ENCODE results near the gene PSME3IP1.

Gene PSME3IP1

DNA sequence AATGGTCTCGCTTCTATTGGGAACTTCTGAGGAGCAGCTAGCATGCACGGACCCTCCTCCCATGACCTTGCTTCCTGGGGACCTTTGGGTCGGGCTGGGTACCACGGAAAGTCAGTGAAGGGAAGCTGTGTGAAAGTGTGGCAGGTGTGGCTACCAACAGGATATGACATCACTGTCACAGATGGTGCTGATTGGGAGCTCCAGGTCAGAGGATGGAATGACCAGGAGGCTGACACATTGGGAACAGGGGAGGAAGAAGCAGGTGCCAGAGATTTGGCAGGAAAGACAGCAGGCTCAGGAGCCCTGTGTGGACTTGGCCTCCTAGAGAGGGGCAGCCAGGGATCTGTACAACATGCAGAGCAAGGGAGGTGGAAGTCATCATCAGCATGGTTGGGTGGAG is 59.4 kb downstream of the PSME3IP1 start:
- TF ChIP-seq Cebpa-rat (IDR thresholded peaks at IDR 0.05) = no peak
- peaks cover 39 to 75% (median 65%) of the 10 kb centered on the region in 10 experiments for H3K4me1 ChIP-seq
- peak overlapping the region in 4 of 11 experiments; percentile 3 to 26 (median 17); a peak in 2 of 22 replicates for H3K4me2 ChIP-seq
- peaks cover 0 to 4% (median 0%) of the 10 kb centered on the region in 11 experiments; a peak in 1 of 22 replicates for H3K9me3 ChIP-seq (replicated peaks in 1 of 11)
- peaks cover 0 to 14% (median 0%) of the 10 kb centered on the region in 11 experiments; a peak in 2 of 22 replicates for H4K20me1 ChIP-seq
- no peak overlapping the region for H3K9ac ChIP-seq
- no peak overlapping the region for H3K4me3 ChIP-seq
- peaks cover 10 to 52% (median 28%) of the 10 kb centered on the region in 11 experiments for H3K36me3 ChIP-seq
- no peaks in the 10 kb centered on the region for H3K27me3 ChIP-seq
- H3K27ac ChIP-seq = no peak overlapping the region

DNA sequence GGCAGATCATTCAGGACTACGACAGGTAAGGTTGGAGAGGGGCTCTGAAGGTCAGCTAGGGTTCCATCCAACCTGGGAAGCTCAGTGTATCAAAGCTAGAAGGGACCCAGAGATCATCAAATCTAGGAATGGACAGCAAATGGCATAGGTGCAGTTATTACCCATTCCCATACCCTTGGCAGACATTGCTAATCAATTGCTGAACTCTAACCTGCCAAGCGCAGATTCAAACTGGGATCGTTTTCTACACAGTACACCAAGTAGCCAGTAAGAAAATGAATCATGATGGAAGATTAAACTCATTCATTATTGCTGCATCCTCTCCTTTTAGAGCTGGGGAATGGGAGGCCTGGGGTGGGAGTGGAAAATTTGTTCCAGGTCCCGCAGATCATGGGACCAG is 59.9 kb downstream of the PSME3IP1 start:
- H3K36me3 ChIP-seq = peaks cover 14 to 56% (median 31%) of the 10 kb centered on the region in 11 experiments
- TF ChIP-seq Cebpa-rat (IDR thresholded peaks at IDR 0.05) = no peak

DNA sequence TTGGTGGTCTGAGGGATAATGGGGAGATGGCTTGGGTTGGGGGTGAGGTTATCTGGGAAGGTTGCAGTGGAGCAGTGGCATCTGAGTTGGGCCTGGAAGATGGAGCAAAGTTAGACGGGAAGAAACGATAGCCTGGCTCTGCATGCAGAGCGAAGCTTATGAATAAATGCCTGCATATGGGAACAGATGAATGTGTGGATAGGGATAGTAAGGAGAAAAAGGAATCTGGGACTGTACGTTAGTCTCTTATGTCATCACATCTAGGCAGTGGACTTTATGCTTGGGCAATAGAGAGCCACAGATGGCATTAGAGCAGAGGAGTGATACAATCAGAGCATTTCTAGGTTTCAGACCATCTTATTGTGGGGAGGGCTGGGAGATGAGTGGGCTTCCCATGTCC is 60.5 kb downstream of the PSME3IP1 start:
- Histone ChIP-seq H4K20me1 (peaks cover 0 to 14% (median 0%) of the 10 kb centered on the region in 11 experiments; a peak in 2 of 22 replicates), H3K4me3 (no peak overlapping the region), H3K4me1 (peaks cover 35 to 65% (median 55%) of the 10 kb centered on the region in 10 experiments), H3K9ac (no peak overlapping the region), H3K4me2 (no peak overlapping the region), H3K9me3 (replicated peaks in 1 of 11) (peaks cover 0 to 4% (median 0%) of the 10 kb centered on the region in 11 experiments; a peak in 1 of 22 replicates), H3K36me3 (peaks cover 20 to 62% (median 37%) of the 10 kb centered on the region in 11 experiments), H3K27ac (peak overlapping the region in 2 of 11 experiments; percentile 15 to 30; a peak in 1 of 22 replicates), H3K27me3 (no peaks in the 10 kb centered on the region)
- no peak for TF ChIP-seq Cebpa-rat (IDR thresholded peaks at IDR 0.05)

More for the DNA sequence above, 59.9 kb downstream of the PSME3IP1 start:
- peaks cover 0 to 14% (median 0%) of the 10 kb centered on the region in 11 experiments; a peak in 2 of 22 replicates for H4K20me1 ChIP-seq
- H3K9ac ChIP-seq = no peak overlapping the region
- H3K9me3 ChIP-seq (replicated peaks in 1 of 11) = peaks cover 0 to 4% (median 0%) of the 10 kb centered on the region in 11 experiments; a peak in 1 of 22 replicates
- H3K27me3 ChIP-seq = no peaks in the 10 kb centered on the region
- peaks cover 39 to 71% (median 61%) of the 10 kb centered on the region in 10 experiments for H3K4me1 ChIP-seq
- peak overlapping the region in 4 of 11 experiments; percentile 3 to 26 (median 17); a peak in 1 of 22 replicates for H3K4me2 ChIP-seq
- H3K4me3 ChIP-seq = no peak overlapping the region
- no peak overlapping the region for H3K27ac ChIP-seq

DNA sequence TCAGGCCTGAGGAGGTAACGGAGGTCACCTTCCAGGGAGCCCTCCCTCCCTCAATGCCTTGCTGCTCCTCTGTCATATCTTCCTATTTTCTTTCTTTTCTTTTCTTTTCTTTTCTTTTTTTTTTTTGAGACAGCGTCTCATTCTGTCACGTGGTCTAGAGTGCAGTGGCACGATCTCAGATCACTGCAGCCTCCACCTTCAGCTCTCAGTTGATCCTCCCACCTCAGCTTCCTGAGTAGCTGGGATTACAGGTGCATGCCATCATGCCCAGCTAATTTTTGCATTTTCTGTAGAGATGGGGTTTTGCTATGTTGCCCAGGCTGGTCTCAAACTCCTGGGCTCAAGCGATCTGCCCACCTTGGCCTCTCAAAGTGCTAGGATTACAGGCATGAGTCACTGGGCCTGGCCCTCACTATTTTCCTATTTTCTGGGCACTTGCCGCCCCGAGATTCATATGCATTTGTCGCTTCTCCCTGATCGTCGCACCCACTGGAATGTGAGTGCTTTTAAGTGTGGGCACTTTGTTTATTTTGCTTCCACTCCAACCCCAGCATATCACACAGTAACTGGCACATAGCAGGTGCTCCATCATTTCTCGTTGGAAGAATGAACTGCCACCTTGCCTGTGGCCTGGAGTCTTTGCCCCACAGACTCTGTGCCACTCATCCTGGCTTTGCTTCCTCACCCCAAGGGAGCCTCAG is 61.7 kb downstream of the PSME3IP1 start:
- Histone ChIP-seq H3K36me3 (peaks cover 24 to 73% (median 45%) of the 10 kb centered on the region in 11 experiments), H3K4me2 (peak overlapping the region; percentile 52 to 83 (median 75)), H3K27me3 (no peaks in the 10 kb centered on the region), H3K4me3 (no peak overlapping the region), H3K27ac (peak overlapping the region in 5 of 11 experiments; percentile 4 to 53 (median 30); a peak in 3 of 22 replicates), H3K9me3 (replicated peaks in 1 of 11) (peaks cover 0 to 4% (median 0%) of the 10 kb centered on the region in 11 experiments; a peak in 1 of 22 replicates), H3K4me1 (peaks cover 26 to 61% (median 54%) of the 10 kb centered on the region in 10 experiments), H3K9ac (peak overlapping the region in 3 of 11 experiments; percentile 18 to 55 (median 36); a peak in 3 of 22 replicates), H4K20me1 (peaks cover 0 to 14% (median 0%) of the 10 kb centered on the region in 11 experiments; a peak in 3 of 22 replicates)
- 0 out of 22 replicates have a peak, but pooled peaks of 1 of the 11 experiments have one; percentile 1 for TF ChIP-seq Cebpa-rat (IDR thresholded peaks at IDR 0.05)

DNA sequence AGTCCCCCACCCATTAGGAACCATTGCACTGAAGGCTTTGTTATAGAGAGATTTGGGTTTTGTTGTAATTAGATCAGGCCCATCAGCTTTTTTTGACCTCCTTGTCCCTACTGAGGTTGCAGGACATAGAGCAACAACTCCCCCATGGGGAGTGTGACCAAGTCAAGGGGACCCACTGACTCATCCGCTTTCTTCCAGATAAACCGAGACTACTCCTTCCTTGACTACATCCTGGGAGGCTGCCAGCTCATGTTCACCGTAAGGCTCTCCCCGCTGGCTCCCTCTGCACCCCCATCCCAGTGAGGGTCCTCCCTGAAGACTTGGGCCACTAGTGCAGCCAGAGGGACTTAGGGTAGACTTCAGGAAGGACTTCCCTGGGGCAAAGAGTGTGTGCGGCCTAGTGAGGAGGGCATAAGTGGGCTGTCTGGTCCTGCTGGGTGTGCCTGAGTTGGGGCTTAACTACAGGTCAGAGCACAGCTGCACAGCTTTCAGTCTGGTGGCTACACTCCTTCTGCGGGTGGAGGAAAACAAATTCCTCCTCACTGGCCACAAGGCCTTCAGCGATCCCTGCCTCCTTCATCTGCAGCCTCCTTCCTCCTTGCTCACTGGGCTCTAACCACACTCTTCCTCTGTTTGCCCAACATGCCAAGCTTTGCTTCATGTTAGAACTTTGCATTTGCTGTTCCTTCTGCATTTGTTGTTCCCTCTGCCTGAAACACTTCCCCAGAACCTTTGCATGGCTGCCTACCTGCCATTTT is 62.4 kb downstream of the PSME3IP1 start:
- peaks cover 29 to 80% (median 53%) of the 10 kb centered on the region in 11 experiments for H3K36me3 ChIP-seq
- peak in 2 of 11 experiments; percentile 12 to 41; a peak in 1 of 22 replicates for TF ChIP-seq Cebpa-rat (IDR thresholded peaks at IDR 0.05)
- H3K4me1 ChIP-seq = peaks cover 19 to 60% (median 53%) of the 10 kb centered on the region in 10 experiments
- H3K27me3 ChIP-seq = no peaks in the 10 kb centered on the region
- peaks cover 0 to 4% (median 0%) of the 10 kb centered on the region in 11 experiments; a peak in 1 of 22 replicates for H3K9me3 ChIP-seq (replicated peaks in 1 of 11)
- peaks cover 0 to 15% (median 0%) of the 10 kb centered on the region in 11 experiments; a peak in 3 of 22 replicates for H4K20me1 ChIP-seq
- H3K4me2 ChIP-seq = peak overlapping the region; percentile 52 to 83 (median 75)
- H3K4me3 ChIP-seq = no peak overlapping the region
- H3K27ac ChIP-seq = peak overlapping the region in 8 of 11 experiments; percentile 0 to 53 (median 22); a peak in 11 of 22 replicates
- peak overlapping the region in 9 of 11 experiments; percentile 4 to 55 (median 27); a peak in 10 of 22 replicates for H3K9ac ChIP-seq

DNA sequence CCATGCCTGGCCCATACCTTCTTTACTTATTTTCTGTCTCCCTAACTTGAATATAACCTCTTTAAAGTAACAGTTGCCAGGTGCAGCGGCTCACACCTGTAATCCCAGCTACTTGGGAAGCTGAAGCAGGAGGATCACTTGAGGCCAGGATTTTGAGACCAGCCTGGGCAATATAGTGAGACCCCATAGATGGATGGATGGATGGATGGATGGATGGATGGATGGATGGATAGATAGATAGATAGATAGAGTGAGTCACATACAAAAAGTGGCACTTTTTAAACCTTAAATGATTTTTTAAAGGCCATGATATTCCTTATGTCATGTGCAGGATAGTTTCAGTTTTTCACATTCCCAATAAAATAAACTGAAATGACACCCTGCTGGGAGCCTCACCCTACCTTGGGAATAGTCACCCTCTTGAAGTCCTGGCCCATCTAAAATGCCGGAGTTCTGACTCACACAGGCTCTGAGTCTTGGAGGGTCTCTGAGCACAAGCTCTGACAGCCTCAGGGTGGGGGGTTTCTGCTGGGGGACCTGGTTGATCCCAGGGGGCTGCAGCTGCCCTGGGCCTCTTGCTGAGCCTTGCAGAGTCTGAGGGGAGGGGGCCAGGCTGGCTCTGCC is 67.3 kb downstream of the PSME3IP1 start:
- Histone ChIP-seq H3K4me2 (peak overlapping the region in 4 of 11 experiments; percentile 6 to 34 (median 31); a peak in 3 of 22 replicates), H3K4me3 (no peak overlapping the region), H3K27me3 (no peaks in the 10 kb centered on the region), H4K20me1 (peaks cover 0 to 31% (median 2%) of the 10 kb centered on the region in 11 experiments; a peak in 5 of 22 replicates), H3K9me3 (replicated peaks in 1 of 11) (no peaks in the 10 kb centered on the region), H3K36me3 (peaks cover 60 to 92% (median 81%) of the 10 kb centered on the region in 11 experiments), H3K27ac (peak overlapping the region in 1 of 11 experiments; percentile 17; a peak in 1 of 22 replicates), H3K4me1 (peaks cover 22 to 53% (median 41%) of the 10 kb centered on the region in 10 experiments), H3K9ac (peak overlapping the region in 3 of 11 experiments; percentile 22 to 45 (median 24); a peak in 1 of 22 replicates)
- TF ChIP-seq Cebpa-rat (IDR thresholded peaks at IDR 0.05) = no peak

DNA sequence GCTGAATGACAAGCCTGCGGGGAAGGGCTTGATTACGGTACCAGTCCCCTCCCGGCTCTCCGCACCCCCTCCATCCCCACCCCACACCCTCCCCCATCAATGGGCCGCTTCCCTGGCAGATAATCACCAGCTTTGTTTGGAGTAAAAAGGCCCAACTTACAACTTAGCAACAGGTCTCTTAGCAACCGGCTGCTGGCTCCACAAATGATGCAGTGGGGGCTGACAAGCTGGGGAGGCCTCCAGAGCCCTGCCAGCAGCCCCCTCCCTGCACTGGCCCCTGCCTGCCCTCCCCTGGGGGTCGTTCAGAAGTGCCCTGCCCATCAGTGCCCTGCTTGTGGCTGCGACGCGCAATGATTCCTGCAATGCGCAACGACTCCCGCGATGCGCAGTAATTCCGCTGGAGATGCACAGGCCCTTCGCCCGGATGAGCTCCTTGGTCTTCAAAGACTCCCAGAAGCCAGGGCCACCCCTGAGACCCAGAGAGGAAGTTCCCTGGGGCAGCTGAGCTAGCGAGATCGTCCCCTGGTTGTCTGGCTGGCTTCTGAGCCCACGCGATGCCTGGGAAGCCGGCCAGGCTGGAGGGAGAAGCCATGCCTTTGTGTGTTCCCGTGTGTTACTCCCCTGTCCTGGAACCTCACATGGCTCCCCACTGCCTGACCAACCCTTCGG is 70.2 kb downstream of the PSME3IP1 start:
- H3K9me3 ChIP-seq (replicated peaks in 1 of 11) = no peaks in the 10 kb centered on the region
- no peak for TF ChIP-seq Cebpa-rat (IDR thresholded peaks at IDR 0.05)
- peaks cover 48 to 79% (median 67%) of the 10 kb centered on the region in 11 experiments for H3K36me3 ChIP-seq
- peaks cover 0 to 41% (median 5%) of the 10 kb centered on the region in 11 experiments; a peak in 7 of 22 replicates for H4K20me1 ChIP-seq
- peak overlapping the region in 1 of 11 experiments; percentile 11; a peak in 1 of 22 replicates for H3K9ac ChIP-seq
- H3K4me3 ChIP-seq = no peak overlapping the region
- H3K4me2 ChIP-seq = peak overlapping the region in 3 of 11 experiments; percentile 15 to 30 (median 24); a peak in 4 of 22 replicates
- H3K4me1 ChIP-seq = peaks cover 29 to 70% (median 54%) of the 10 kb centered on the region in 10 experiments
- H3K27ac ChIP-seq = peak overlapping the region in 3 of 11 experiments; percentile 5 to 32 (median 15); a peak in 2 of 22 replicates
- H3K27me3 ChIP-seq = no peaks in the 10 kb centered on the region
